HL-60 (cell line): ENCODE measurements around the gene CDKL4.
"Not testable (repeated sequence)": the region's sequence is repeated elsewhere in the genome, so short reads cannot be mapped to it uniquely, and the experiment has no call there.

ENCODE experiments used
- DNase-seq, 2 experiments: peaks; one replicate each; pipeline ENCODE4 v3.0.0-alpha.2; 2010 to 2020; ENCODE audit warnings: low read depth in 1 of 2, low spot score in 1 of 2
- H3K27ac ChIP-seq: fragments of 250-450 bp; sonication (Bioruptor Pico); replicated peaks from 2 replicates; pipeline ENCODE4 v1.5.1; 2020; ENCODE audit warnings: mild to moderate bottlenecking, moderate library complexity
- H3K27me3 ChIP-seq: fragments of 250-450 bp; sonication (Bioruptor Pico); 2 replicates; pipeline ENCODE4 v1.5.1; 2021; ENCODE audit warnings: mild to moderate bottlenecking, moderate library complexity; ENCODE audit not compliant: insufficient read depth, poor library complexity, severe bottlenecking
- H3K4me3 ChIP-seq: replicated peaks from 2 replicates; pipeline ENCODE4 v1.5.1; 2011; ENCODE audit warnings: mild to moderate bottlenecking, control low read depth, low read length; ENCODE audit not compliant: insufficient read depth
- GABPA ChIP-seq: IDR thresholded peaks from 2 replicates; pipeline ENCODE4 v1.6.1; 2012; ENCODE audit warnings: low read depth
- POLR2AphosphoS5 ChIP-seq: IDR thresholded peaks from 2 replicates; pipeline ENCODE4 v1.6.1; 2012; ENCODE audit warnings: low read depth
- SPI1 ChIP-seq: IDR thresholded peaks from 2 replicates; pipeline ENCODE4 v1.6.1; 2012; ENCODE audit warnings: low read depth, mild to moderate bottlenecking, borderline replicate concordance
- TF ChIP-seq, protein P1 (sequence below): IDR thresholded peaks from 2 replicates; pipeline ENCODE4 v1.6.1; 2012; ENCODE audit warnings: low read depth; ENCODE audit not compliant: insufficient replicate concordance
- TF ChIP-seq, protein P2 (sequence below): IDR thresholded peaks from one replicate; pipeline ENCODE4 v1.5.1; 2011; ENCODE audit warnings: low read length, control low read depth, inconsistent platforms; ENCODE audit not compliant: insufficient read depth

Gene CDKL4

DNA sequence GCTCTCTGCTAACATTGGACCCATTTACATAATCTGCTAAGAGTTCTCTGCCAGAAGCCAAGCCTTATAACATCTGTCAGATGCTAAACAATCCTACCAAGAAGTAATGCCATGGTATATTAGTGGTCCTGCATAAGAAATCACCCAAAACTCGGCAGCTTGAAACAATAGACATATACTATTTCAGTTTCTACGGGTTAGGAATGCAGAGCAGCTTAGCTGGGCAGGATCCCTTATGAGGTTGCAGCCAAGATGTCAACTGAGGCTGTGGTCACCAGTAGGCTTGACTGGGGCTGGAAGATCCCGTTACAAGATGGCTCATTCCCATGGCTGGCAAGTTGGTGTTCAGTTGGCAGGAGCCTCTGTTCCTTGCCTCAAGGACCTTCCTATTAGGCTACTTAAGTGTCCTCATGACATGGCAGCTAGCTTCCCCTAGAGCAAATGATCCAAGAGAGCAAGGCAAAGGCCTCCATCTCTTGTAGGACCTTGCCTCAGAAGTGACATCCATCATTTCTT, 97.8 kb downstream of the CDKL4 start:
- DNase-seq, result no peak
- no peak for TF ChIP-seq GABPA
- no peak for TF ChIP-seq POLR2AphosphoS5
- TF ChIP-seq SPI1, result no peak
- TF ChIP-seq, protein P1, sequence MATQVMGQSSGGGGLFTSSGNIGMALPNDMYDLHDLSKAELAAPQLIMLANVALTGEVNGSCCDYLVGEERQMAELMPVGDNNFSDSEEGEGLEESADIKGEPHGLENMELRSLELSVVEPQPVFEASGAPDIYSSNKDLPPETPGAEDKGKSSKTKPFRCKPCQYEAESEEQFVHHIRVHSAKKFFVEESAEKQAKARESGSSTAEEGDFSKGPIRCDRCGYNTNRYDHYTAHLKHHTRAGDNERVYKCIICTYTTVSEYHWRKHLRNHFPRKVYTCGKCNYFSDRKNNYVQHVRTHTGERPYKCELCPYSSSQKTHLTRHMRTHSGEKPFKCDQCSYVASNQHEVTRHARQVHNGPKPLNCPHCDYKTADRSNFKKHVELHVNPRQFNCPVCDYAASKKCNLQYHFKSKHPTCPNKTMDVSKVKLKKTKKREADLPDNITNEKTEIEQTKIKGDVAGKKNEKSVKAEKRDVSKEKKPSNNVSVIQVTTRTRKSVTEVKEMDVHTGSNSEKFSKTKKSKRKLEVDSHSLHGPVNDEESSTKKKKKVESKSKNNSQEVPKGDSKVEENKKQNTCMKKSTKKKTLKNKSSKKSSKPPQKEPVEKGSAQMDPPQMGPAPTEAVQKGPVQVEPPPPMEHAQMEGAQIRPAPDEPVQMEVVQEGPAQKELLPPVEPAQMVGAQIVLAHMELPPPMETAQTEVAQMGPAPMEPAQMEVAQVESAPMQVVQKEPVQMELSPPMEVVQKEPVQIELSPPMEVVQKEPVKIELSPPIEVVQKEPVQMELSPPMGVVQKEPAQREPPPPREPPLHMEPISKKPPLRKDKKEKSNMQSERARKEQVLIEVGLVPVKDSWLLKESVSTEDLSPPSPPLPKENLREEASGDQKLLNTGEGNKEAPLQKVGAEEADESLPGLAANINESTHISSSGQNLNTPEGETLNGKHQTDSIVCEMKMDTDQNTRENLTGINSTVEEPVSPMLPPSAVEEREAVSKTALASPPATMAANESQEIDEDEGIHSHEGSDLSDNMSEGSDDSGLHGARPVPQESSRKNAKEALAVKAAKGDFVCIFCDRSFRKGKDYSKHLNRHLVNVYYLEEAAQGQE, result no peak
- TF ChIP-seq, protein P2, sequence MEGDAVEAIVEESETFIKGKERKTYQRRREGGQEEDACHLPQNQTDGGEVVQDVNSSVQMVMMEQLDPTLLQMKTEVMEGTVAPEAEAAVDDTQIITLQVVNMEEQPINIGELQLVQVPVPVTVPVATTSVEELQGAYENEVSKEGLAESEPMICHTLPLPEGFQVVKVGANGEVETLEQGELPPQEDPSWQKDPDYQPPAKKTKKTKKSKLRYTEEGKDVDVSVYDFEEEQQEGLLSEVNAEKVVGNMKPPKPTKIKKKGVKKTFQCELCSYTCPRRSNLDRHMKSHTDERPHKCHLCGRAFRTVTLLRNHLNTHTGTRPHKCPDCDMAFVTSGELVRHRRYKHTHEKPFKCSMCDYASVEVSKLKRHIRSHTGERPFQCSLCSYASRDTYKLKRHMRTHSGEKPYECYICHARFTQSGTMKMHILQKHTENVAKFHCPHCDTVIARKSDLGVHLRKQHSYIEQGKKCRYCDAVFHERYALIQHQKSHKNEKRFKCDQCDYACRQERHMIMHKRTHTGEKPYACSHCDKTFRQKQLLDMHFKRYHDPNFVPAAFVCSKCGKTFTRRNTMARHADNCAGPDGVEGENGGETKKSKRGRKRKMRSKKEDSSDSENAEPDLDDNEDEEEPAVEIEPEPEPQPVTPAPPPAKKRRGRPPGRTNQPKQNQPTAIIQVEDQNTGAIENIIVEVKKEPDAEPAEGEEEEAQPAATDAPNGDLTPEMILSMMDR, result no peak
- Histone ChIP-seq H3K4me3 (no peak overlapping the region), H3K27me3 (no peaks in the 10 kb centered on the region), H3K27ac (no peak overlapping the region)

DNA sequence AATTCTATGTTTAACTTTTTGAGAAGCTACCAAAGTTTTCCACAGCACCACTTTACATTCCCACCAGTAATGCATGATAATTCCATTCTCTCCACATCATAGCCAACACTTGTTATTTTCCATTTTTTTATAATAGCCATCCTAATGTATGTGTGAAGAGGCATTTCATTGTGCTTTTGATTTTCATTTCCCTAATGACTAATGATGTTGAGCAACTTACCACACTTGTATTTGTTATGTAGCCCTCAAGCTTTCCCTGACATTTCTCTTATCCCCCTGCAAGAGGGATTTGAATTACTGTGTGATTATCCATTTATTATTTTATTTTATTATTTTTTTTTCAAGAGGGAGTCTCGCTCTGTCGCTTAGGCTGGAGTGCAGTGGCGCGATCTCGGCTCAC, 99.4 kb downstream of the CDKL4 start:
- no peak overlapping the region for H3K4me3 ChIP-seq
- DNase-seq, result no peak
- no peaks in the 10 kb centered on the region for H3K27me3 ChIP-seq
- TF ChIP-seq POLR2AphosphoS5, result no peak
- TF ChIP-seq SPI1, result no peak
- TF ChIP-seq, protein P1, result no peak
- no peak overlapping the region for H3K27ac ChIP-seq

DNA sequence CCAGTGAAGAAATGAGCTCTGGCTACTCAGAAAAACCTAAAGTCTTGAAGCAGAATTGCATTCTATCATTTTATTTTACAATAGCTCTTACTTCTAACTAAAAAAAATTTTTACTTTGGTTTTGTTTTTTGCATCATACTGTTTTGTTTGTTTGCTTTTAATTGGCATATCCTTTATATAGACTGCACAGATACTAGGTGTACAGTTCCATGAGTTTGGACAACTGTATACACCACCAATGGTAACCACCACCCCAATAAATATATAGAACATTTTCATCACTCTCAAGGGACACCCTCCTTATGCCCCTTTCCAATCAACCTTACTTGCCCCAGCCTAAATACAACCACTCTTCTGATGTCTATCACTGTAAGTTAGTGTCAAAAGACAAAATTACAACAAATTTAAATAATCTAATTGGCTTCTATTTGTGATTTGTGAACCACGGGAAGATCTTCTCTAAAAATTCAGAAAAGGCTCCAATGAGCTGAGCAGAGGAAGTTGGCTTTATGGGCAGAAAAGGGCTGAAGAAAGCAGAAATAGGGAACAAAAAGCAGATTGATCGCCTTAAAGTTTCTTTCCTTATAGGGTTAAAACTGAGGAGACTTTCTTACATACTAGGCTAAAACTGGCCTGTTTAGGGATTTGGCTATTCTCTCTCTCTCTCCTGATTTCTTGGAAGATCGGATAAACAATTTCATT, 100.7 kb downstream of the CDKL4 start:
- no peaks in the 10 kb centered on the region for H3K27me3 ChIP-seq
- H3K4me3 ChIP-seq, result no peak overlapping the region
- TF ChIP-seq, protein P2, result no peak
- peak; percentile 62; the same call in 1 of the 2 replicates for TF ChIP-seq SPI1
- peak in 1 of 2 experiments; percentile 12 for DNase-seq
- H3K27ac ChIP-seq, result no peak overlapping the region

DNA sequence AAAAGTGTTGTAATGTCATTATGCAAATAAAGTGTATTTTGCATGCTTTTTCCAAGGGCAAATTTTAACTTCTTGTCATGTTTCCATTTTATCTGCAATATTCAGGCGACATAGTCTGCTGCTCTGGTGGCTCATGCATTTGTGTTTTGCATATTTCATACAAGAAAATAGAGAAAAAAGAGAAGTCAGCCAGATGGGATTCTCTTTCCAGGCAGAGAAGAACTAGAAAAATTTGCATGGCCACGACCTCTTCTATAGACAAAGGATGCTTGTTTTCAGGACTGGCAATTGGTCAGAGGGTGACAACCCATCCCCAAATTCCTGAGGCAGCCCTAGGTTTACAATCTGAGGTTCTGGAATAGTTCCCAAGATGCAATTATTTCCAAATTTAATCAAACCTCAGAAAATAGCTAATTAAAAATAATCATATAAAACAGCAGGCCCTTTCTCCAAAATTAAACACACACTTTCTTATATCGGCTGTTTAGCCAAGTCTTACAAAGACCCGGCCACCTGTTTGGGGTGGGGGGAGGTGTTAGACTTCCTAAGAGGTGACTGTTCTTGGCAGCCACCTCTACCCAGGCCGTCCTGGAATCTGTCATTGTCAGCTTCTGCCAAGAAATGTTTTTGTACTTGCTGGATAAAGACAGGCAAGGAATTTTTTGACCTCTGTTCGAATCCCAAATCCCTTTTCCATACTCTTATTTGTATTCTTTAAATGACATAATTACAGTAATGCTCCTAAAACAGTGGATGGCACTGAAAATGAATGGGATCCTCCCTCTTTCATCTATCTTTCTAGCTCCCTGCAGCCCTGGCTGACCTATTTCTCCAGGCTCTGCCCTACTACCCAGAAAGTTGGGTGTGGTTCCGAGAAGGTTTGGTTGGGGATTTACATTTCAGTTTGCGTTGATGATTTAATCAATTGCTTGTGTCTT, 102.2 kb downstream of the CDKL4 start:
- H3K27me3 ChIP-seq, result no peaks in the 10 kb centered on the region
- DNase-seq, result peak in 1 of 2 experiments; percentile 17
- no peak for TF ChIP-seq POLR2AphosphoS5
- TF ChIP-seq SPI1, result peak; percentile 66; the same call in 1 of the 2 replicates
- no peak overlapping the region; the same call in 1 of the 2 replicates for H3K27ac ChIP-seq
- H3K4me3 ChIP-seq, result no peak overlapping the region

DNA sequence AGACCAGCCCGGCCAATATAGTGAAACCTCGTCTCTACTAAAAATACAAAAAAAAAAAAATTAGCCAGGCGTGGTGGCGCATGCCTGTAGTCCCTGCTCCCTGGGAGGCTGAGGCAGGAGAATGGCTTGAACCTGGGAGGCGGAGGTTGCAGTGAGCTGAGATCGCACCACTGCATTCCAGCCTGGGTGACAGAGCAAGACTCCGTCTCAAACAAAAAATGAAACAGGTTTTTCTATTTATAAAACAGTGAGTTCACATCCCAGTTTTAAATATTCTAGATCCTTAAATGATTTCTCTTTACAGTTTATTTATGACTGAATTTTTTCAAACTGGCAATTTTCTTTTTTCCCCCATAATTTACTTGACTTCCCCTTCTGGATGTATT, 102.8 kb downstream of the CDKL4 start:
- not testable (repeated sequence) for H3K4me3 ChIP-seq, DNase-seq, H3K27me3 ChIP-seq
- H3K27ac ChIP-seq, result peak overlapping the region; percentile 17
